HepG2 (cell line): ENCODE data around the gene TAMALIN. TPM values are rescaled to one million over a fixed set of nuclear protein-coding genes. Genes with fewer than 3 reads are reported as not detected.

ENCODE experiments used
- ELF3 ChIP-seq: IDR thresholded peaks from 2 replicates; pipeline ENCODE4 v1.6.1; 2016; ENCODE audit warnings: missing genetic modification reagents, missing compliant biosample characterization
- FUBP1 ChIP-seq: sonication (generic); formaldehyde crosslinking; IDR thresholded peaks from 2 replicates; pipeline ENCODE4 v1.5.1; 2020; ENCODE audit warnings: missing genetic modification reagents, mild to moderate bottlenecking, borderline replicate concordance
- JUNB ChIP-seq: sonication (generic); formaldehyde crosslinking; IDR thresholded peaks from 2 replicates; pipeline ENCODE4 v1.8.0; 2022; ENCODE audit warnings: missing genetic modification reagents, mild to moderate bottlenecking, borderline replicate concordance
- PRMT3 ChIP-seq: sonication (generic); formaldehyde crosslinking; IDR thresholded peaks from 2 replicates; pipeline ENCODE4 v1.8.1; 2022; ENCODE audit warnings: low read depth, mild to moderate bottlenecking, moderate library complexity, missing genetic modification reagents, borderline replicate concordance
- SSRP1 ChIP-seq: IDR thresholded peaks from 2 replicates; pipeline ENCODE4 v1.6.1; 2016; ENCODE audit warnings: control low read depth
- TP53 ChIP-seq: sonication (generic); formaldehyde crosslinking; conservative IDR thresholded peaks from 2 replicates; pipeline ENCODE4 v1.4.0; 2020; ENCODE audit warnings: missing genetic modification reagents
- U2AF1 ChIP-seq: fragments of 200-400 bp; formaldehyde crosslinking; optimal IDR thresholded peaks from 2 replicates; pipeline ENCODE3; 2017; ENCODE audit warnings: mild to moderate bottlenecking, low read depth, low read length
- ZNF12 ChIP-seq: sonication (generic); formaldehyde crosslinking; IDR thresholded peaks from 2 replicates; pipeline ENCODE4 v1.5.0; 2020; ENCODE audit warnings: missing genetic modification reagents
- ZNF143 ChIP-seq: sonication (generic); formaldehyde crosslinking; IDR thresholded peaks from 2 replicates; pipeline ENCODE4 v1.4.0; 2020; ENCODE audit warnings: missing genetic modification reagents
- ZNF232 ChIP-seq: sonication (generic); formaldehyde crosslinking; IDR thresholded peaks from 2 replicates; pipeline ENCODE4 v1.4.0; 2020; ENCODE audit warnings: missing genetic modification reagents, borderline replicate concordance
- ZNF274 ChIP-seq: sonication (generic); formaldehyde crosslinking; IDR thresholded peaks from 2 replicates; pipeline ENCODE4 v1.5.1; 2020; ENCODE audit warnings: mild to moderate bottlenecking, missing genetic modification reagents
- ZNF282 ChIP-seq: fragments of 450-650 bp; IDR thresholded peaks from 2 replicates; pipeline ENCODE4 v1.6.1; 2018; ENCODE audit not compliant: partially characterized antibody
- ZNF451 ChIP-seq: sonication (generic); formaldehyde crosslinking; IDR thresholded peaks from 2 replicates; pipeline ENCODE4 v1.5.0; 2020; ENCODE audit warnings: mild to moderate bottlenecking, missing genetic modification reagents
- ZNF512B ChIP-seq: sonication (generic); formaldehyde crosslinking; IDR thresholded peaks from 2 replicates; pipeline ENCODE4 v1.5.1; 2020; ENCODE audit warnings: missing genetic modification reagents, mild to moderate bottlenecking, borderline replicate concordance
- ZNF674 ChIP-seq: sonication (generic); formaldehyde crosslinking; IDR thresholded peaks from 2 replicates; pipeline ENCODE4 v1.5.0; 2020; ENCODE audit warnings: low read depth, mild to moderate bottlenecking, missing genetic modification reagents
- ZNF850 ChIP-seq: sonication (generic); formaldehyde crosslinking; conservative IDR thresholded peaks from 2 replicates; pipeline ENCODE4 v1.9.0; 2021; ENCODE audit warnings: mild to moderate bottlenecking, missing genetic modification reagents
- polyA plus RNA-seq, 8 experiments: library from polyadenylated mRNA; depleted of rRNA in 3 of 8; stranded (reverse) in 7 of 8; unstranded in 1 of 8; fragments of >200 nt; fragmentation: Illumina TruSeq in 4 of 8; extraction: Trizol in 4 of 8; gene quantifications; 2 replicates each; pipeline versions ENCODE4 v1.2.1 to v1.2.3, GENCODE V29; 2011 to 2016; ENCODE audit warnings: low read depth in 4 of 8, missing spikeins in 1 of 8, mixed read lengths in 1 of 8; ENCODE audit not compliant: insufficient read depth in 1 of 8
- total RNA-seq, 5 experiments: library from RNA; depleted of rRNA; stranded (reverse); fragments of >200 nt; fragmentation: Illumina TruSeq; extraction: Trizol; gene quantifications; 2 replicates each; pipeline ENCODE4 v1.2.3, GENCODE V29; 2016; ENCODE audit warnings: low read depth in 1 of 5
- TF ChIP-seq, protein P1 (sequence below): sonication (generic); formaldehyde crosslinking; IDR thresholded peaks from 2 replicates; pipeline ENCODE4 v1.4.0; 2020; ENCODE audit warnings: missing genetic modification reagents
- TF ChIP-seq, protein P2 (sequence below): sonication (generic); formaldehyde crosslinking; IDR thresholded peaks from 2 replicates; pipeline ENCODE4 v1.4.0; 2020; ENCODE audit warnings: missing genetic modification reagents, mild to moderate bottlenecking, borderline replicate concordance
- TF ChIP-seq, protein P3 (sequence below), 2 experiments: sonication (generic) in 1 of 2; formaldehyde crosslinking in 1 of 2; IDR thresholded peaks; 2 replicates each; pipeline versions ENCODE4 v1.4.0 to v1.6.1; 2016 to 2020; ENCODE audit warnings: borderline replicate concordance in 1 of 2, low read depth in 1 of 2, mild to moderate bottlenecking in 1 of 2, missing genetic modification reagents in 1 of 2

TAMALIN gene
- total and polyA plus RNA-seq, 2 of the 13 experiments (the other 11 are each of a cell fraction or from before 2014, with no cell fraction given): 2.9 to 10.9 TPM

- TF ChIP-seq ZNF451 (CRISPR knock-in tag) (no peak), JUNB (no peak), ZNF282 (no peak), PRMT3 (CRISPR knock-in tag) (no peak), TP53 (CRISPR knock-in tag) (no peak), ZNF674 (CRISPR knock-in tag) (no peak), SSRP1 (no peak), U2AF1 (peak; percentile 21), ZNF232 (no peak), ZNF512B (CRISPR knock-in tag) (no peak), ZNF274 (no peak), FUBP1 (no peak), ELF3 (CRISPR knock-in tag) (no peak), ZNF850 (CRISPR knock-in tag) (no peak), ZNF143 (CRISPR knock-in tag) (peak; percentile 81), ZNF12 (CRISPR knock-in tag) (no peak)
- TF ChIP-seq, protein P1, sequence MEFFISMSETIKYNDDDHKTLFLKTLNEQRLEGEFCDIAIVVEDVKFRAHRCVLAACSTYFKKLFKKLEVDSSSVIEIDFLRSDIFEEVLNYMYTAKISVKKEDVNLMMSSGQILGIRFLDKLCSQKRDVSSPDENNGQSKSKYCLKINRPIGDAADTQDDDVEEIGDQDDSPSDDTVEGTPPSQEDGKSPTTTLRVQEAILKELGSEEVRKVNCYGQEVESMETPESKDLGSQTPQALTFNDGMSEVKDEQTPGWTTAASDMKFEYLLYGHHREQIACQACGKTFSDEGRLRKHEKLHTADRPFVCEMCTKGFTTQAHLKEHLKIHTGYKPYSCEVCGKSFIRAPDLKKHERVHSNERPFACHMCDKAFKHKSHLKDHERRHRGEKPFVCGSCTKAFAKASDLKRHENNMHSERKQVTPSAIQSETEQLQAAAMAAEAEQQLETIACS (CRISPR knock-in tag): no peak
- TF ChIP-seq, protein P2, sequence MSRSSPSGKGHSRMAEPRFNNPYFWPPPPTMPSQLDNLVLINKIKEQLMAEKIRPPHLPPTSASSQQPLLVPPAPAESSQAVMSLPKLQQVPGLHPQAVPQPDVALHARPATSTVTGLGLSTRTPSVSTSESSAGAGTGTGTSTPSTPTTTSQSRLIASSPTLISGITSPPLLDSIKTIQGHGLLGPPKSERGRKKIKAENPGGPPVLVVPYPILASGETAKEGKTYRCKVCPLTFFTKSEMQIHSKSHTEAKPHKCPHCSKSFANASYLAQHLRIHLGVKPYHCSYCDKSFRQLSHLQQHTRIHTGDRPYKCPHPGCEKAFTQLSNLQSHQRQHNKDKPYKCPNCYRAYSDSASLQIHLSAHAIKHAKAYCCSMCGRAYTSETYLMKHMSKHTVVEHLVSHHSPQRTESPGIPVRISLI: peak; percentile 86
- TF ChIP-seq, protein P3, sequence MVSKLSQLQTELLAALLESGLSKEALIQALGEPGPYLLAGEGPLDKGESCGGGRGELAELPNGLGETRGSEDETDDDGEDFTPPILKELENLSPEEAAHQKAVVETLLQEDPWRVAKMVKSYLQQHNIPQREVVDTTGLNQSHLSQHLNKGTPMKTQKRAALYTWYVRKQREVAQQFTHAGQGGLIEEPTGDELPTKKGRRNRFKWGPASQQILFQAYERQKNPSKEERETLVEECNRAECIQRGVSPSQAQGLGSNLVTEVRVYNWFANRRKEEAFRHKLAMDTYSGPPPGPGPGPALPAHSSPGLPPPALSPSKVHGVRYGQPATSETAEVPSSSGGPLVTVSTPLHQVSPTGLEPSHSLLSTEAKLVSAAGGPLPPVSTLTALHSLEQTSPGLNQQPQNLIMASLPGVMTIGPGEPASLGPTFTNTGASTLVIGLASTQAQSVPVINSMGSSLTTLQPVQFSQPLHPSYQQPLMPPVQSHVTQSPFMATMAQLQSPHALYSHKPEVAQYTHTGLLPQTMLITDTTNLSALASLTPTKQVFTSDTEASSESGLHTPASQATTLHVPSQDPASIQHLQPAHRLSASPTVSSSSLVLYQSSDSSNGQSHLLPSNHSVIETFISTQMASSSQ (IDR thresholded peaks at IDR 0.05; ENCODE audit: low read depth): no peak
- TF ChIP-seq, protein P3 (CRISPR knock-in tag; IDR thresholded peaks at IDR 0.05; ENCODE audit: borderline replicate concordance): no peak
Observed at GRCh38 chr12:52024845-52025230, 18.1 kb downstream of the TAMALIN start (continued).
